ENCODE results near the gene REXO1. TPM values are rescaled to one million over a fixed set of nuclear protein-coding genes. Genes with fewer than 3 reads are reported as not detected.

Gene REXO1
- total and polyA plus RNA-seq, 9 of the 15 experiments (the other 6 are each of a cell fraction or from before 2014, with no cell fraction given) = 0.04 to 63.3 (median 15.8) TPM

DNA sequence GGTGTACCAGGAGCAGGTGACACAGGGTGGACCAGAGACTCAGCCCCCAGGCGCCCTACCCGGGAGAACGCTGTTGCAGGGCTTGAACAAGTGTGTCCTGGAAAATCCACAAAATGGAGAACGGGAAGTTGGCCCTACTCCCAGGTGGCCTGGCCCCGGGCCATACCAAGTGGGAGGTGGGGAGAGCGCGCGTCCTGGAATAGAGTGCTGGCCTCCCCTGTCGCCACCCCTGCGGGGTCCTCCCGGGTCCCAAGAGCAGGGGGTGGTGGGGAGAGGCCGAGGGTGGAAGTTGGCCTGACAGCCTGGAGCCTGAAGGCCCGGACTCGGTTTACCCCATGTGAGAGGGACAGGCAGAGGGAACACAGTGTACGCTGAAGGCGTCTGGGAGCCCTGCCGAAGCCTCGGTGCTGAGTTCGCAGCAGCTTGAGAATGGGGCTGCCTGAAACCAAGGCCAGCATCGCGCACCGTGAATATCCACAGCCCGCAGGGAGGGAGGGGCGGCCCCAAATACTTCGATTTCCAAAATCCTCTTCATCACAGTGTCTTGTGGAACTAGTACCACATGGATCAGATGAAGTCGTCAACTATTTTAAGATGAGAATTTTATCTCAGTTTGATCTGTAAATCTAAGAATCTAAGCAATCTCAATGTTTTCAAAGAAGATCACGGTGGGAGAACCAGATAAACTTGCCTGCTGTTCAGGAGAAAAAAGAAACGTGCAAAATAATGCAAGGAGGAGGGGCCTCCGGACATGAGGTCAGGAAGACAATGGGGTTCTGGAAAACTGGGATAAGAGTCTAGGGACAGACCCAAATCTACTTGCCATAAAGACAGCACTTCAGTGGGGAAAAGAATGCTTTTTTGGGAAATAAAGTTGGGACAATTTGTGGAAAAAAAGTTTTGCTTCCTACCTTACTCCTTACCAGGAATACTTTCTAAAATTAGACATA, 25.5 kb upstream of the REXO1 start (continued):
- TF ChIP-seq BHLHE40 (IDR thresholded peaks at IDR 0.05; ENCODE audit: low read length) = peak; percentile 33; the same call in 1 of the 2 replicates
- no peak for TF ChIP-seq MCM2 (IDR thresholded peaks at IDR 0.05; ENCODE audit: low read depth)
- TF ChIP-seq GABPB2 (CRISPR knock-in tag; conservative IDR thresholded peaks at IDR 0.05) = no peak
- TF ChIP-seq, protein P1, sequence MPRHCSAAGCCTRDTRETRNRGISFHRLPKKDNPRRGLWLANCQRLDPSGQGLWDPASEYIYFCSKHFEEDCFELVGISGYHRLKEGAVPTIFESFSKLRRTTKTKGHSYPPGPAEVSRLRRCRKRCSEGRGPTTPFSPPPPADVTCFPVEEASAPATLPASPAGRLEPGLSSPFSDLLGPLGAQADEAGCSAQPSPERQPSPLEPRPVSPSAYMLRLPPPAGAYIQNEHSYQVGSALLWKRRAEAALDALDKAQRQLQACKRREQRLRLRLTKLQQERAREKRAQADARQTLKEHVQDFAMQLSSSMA (CRISPR knock-in tag; IDR thresholded peaks at IDR 0.05) = no peak
- TF ChIP-seq CXXC5 (CRISPR knock-in tag; IDR thresholded peaks at IDR 0.05) = peak; percentile 52; the same call in 1 of the 2 replicates
- no peak for TF ChIP-seq LEF1 (IDR thresholded peaks at IDR 0.05)
- TF ChIP-seq ELF1 (tag; IDR thresholded peaks at IDR 0.05) = 0 out of 2 replicates have a peak, but pooled peaks have one; percentile 44
- no peak for TF ChIP-seq BRF1 (IDR thresholded peaks at IDR 0.05; ENCODE audit: borderline replicate concordance, extremely low read depth, insufficient read length)
- 0 out of 2 replicates have a peak, but pooled peaks have one; percentile 6 for TF ChIP-seq L3MBTL2 (IDR thresholded peaks at IDR 0.05)
- TF ChIP-seq, protein P2, sequence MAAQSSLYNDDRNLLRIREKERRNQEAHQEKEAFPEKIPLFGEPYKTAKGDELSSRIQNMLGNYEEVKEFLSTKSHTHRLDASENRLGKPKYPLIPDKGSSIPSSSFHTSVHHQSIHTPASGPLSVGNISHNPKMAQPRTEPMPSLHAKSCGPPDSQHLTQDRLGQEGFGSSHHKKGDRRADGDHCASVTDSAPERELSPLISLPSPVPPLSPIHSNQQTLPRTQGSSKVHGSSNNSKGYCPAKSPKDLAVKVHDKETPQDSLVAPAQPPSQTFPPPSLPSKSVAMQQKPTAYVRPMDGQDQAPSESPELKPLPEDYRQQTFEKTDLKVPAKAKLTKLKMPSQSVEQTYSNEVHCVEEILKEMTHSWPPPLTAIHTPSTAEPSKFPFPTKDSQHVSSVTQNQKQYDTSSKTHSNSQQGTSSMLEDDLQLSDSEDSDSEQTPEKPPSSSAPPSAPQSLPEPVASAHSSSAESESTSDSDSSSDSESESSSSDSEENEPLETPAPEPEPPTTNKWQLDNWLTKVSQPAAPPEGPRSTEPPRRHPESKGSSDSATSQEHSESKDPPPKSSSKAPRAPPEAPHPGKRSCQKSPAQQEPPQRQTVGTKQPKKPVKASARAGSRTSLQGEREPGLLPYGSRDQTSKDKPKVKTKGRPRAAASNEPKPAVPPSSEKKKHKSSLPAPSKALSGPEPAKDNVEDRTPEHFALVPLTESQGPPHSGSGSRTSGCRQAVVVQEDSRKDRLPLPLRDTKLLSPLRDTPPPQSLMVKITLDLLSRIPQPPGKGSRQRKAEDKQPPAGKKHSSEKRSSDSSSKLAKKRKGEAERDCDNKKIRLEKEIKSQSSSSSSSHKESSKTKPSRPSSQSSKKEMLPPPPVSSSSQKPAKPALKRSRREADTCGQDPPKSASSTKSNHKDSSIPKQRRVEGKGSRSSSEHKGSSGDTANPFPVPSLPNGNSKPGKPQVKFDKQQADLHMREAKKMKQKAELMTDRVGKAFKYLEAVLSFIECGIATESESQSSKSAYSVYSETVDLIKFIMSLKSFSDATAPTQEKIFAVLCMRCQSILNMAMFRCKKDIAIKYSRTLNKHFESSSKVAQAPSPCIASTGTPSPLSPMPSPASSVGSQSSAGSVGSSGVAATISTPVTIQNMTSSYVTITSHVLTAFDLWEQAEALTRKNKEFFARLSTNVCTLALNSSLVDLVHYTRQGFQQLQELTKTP (IDR thresholded peaks at IDR 0.05; ENCODE audit: low read depth in 1 of 2, partially characterized antibody in 2 of 2) = no peak
- TF ChIP-seq RBM14 (IDR thresholded peaks at IDR 0.05; ENCODE audit: borderline replicate concordance, insufficient read depth, low read depth, low read length) = 0 out of 2 replicates have a peak, but pooled peaks have one; percentile 6
- peak in 1 of 3 experiments; percentile 58 for TF ChIP-seq YY1 (IDR thresholded peaks at IDR 0.05; ENCODE audit: borderline replicate concordance in 1 of 3, control insufficient read depth in 1 of 3, extremely low read depth in 1 of 3, insufficient read depth in 3 of 3, insufficient read length in 1 of 3, insufficient replicate concordance in 2 of 3, low read depth in 1 of 3, low read length in 2 of 3)
- TF ChIP-seq ATF7 (IDR thresholded peaks at IDR 0.05) = peak; percentile 95
- 0 out of 2 replicates have a peak, but pooled peaks have one; percentile 21 for TF ChIP-seq KDM2B (CRISPR knock-in tag; IDR thresholded peaks at IDR 0.05)
- TF ChIP-seq, protein P3, sequence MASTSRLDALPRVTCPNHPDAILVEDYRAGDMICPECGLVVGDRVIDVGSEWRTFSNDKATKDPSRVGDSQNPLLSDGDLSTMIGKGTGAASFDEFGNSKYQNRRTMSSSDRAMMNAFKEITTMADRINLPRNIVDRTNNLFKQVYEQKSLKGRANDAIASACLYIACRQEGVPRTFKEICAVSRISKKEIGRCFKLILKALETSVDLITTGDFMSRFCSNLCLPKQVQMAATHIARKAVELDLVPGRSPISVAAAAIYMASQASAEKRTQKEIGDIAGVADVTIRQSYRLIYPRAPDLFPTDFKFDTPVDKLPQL (IDR thresholded peaks at IDR 0.05; ENCODE audit: extremely low read depth, insufficient read length) = no peak
- TF ChIP-seq, protein P4, sequence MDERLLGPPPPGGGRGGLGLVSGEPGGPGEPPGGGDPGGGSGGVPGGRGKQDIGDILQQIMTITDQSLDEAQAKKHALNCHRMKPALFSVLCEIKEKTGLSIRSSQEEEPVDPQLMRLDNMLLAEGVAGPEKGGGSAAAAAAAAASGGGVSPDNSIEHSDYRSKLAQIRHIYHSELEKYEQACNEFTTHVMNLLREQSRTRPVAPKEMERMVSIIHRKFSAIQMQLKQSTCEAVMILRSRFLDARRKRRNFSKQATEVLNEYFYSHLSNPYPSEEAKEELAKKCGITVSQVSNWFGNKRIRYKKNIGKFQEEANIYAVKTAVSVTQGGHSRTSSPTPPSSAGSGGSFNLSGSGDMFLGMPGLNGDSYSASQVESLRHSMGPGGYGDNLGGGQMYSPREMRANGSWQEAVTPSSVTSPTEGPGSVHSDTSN (CRISPR knock-in tag; IDR thresholded peaks at IDR 0.05; ENCODE audit: low read depth) = no peak
- TF ChIP-seq, protein P4 (tag; conservative IDR thresholded peaks at IDR 0.05; ENCODE audit: low read depth) = no peak

Data from K562 (cell line).